ENCODE data around the gene ATG13. TPM values are rescaled to one million over a fixed set of nuclear protein-coding genes. Genes with fewer than 3 reads are reported as not detected.

Gene ATG13
- polyA plus RNA-seq, 1 donor (not counting 4 experiments of a cell fraction or from before 2014, with no cell fraction given) = 33.3 TPM

GRCh38 chr11:46682773-46683752, 65.7 kb downstream of the ATG13 start:
- dilution Hi-C loops (cut with MboI; ENCODE audit: extremely low pct_ligation_motif_present, low sequenced_read_pairs) = no loop called here
- peaks cover 27% of the 10 kb centered on the region for H3K4me1 ChIP-seq (ENCODE audit: control insufficient read depth, extremely low read depth, insufficient read depth, low read length)
- DNase-seq (ENCODE audit: low read depth, low spot score) (no peak), FAIRE-seq (no peak)
- peak overlapping the region; percentile 59 for H3K27ac ChIP-seq (ENCODE audit: control insufficient read depth, insufficient read depth, low read length)
- no peaks in the 10 kb centered on the region for H3K27me3 ChIP-seq (ENCODE audit: control insufficient read depth, extremely low read depth, insufficient read depth, low read length)
- peaks cover 22 to 28% of the 10 kb centered on the region in 2 experiments for H3K36me3 ChIP-seq (ENCODE audit: control insufficient read depth in 2 of 2, extremely low read depth in 1 of 2, insufficient read depth in 2 of 2, low read length in 2 of 2)
- H3K9me1 ChIP-seq (ENCODE audit: control insufficient read depth, extremely low read depth, insufficient read depth, low read length) = no peaks in the 10 kb centered on the region
- peak overlapping the region; percentile 20 for H3K4me2 ChIP-seq (ENCODE audit: control insufficient read depth, extremely low read depth, insufficient read depth, low read depth, low read length)
- no peaks in the 10 kb centered on the region for H3K9me3 ChIP-seq (ENCODE audit: control insufficient read depth, low read depth, low read length)
- no peak overlapping the region for H3K4me3 ChIP-seq (ENCODE audit: control insufficient read depth in 2 of 3, extremely low read depth in 1 of 3, insufficient read depth in 2 of 3, low read depth in 1 of 3, low read length in 3 of 3)
- H4K20me1 ChIP-seq (ENCODE audit: control insufficient read depth, extremely low read depth, insufficient read depth, low read length) = no peaks in the 10 kb centered on the region
- H3K9ac ChIP-seq (ENCODE audit: control insufficient read depth, extremely low read depth, insufficient read depth, low read length) = no peak overlapping the region
- H3K79me2 ChIP-seq (ENCODE audit: control insufficient read depth, insufficient read depth, low read length) = no peaks in the 10 kb centered on the region
- H2AFZ ChIP-seq (ENCODE audit: control insufficient read depth, low read length) = no peak overlapping the region
- TF ChIP-seq EZH2 (IDR thresholded peaks at IDR 0.05; ENCODE audit: low read length) (no peak), CTCF (optimal IDR thresholded peaks at IDR 0.05 in 1 of 3, IDR thresholded peaks at IDR 0.05 in 1 of 3, conservative IDR thresholded peaks at IDR 0.05 in 1 of 3; ENCODE audit: extremely low read depth in 1 of 3, insufficient read depth in 2 of 3, low read length in 3 of 3) (no peak)

GRCh38 chr11:46684367-46684766, 67.0 kb downstream of the ATG13 start:
- H3K36me3 ChIP-seq (ENCODE audit: control insufficient read depth in 2 of 2, extremely low read depth in 1 of 2, insufficient read depth in 2 of 2, low read length in 2 of 2) = peaks cover 17 to 28% of the 10 kb centered on the region in 2 experiments
- no peaks in the 10 kb centered on the region for H3K9me3 ChIP-seq (ENCODE audit: control insufficient read depth, low read depth, low read length)
- no peak for FAIRE-seq
- H2AFZ ChIP-seq (ENCODE audit: control insufficient read depth, low read length) = no peak overlapping the region
- peaks cover 31% of the 10 kb centered on the region for H3K4me1 ChIP-seq (ENCODE audit: control insufficient read depth, extremely low read depth, insufficient read depth, low read length)
- H3K4me2 ChIP-seq (ENCODE audit: control insufficient read depth, extremely low read depth, insufficient read depth, low read depth, low read length) = no peak overlapping the region
- H3K27ac ChIP-seq (ENCODE audit: control insufficient read depth, insufficient read depth, low read length) = no peak overlapping the region
- no peak overlapping the region for H3K4me3 ChIP-seq (ENCODE audit: control insufficient read depth in 2 of 3, extremely low read depth in 1 of 3, insufficient read depth in 2 of 3, low read depth in 1 of 3, low read length in 3 of 3)
- no peak overlapping the region for H3K9ac ChIP-seq (ENCODE audit: control insufficient read depth, extremely low read depth, insufficient read depth, low read length)
- dilution Hi-C loops (cut with MboI; ENCODE audit: extremely low pct_ligation_motif_present, low sequenced_read_pairs) = no loop called here
- no peak for DNase-seq (ENCODE audit: low read depth, low spot score)
- no peaks in the 10 kb centered on the region for H3K79me2 ChIP-seq (ENCODE audit: control insufficient read depth, insufficient read depth, low read length)
- no peaks in the 10 kb centered on the region for H3K9me1 ChIP-seq (ENCODE audit: control insufficient read depth, extremely low read depth, insufficient read depth, low read length)
- H3K27me3 ChIP-seq (ENCODE audit: control insufficient read depth, extremely low read depth, insufficient read depth, low read length) = no peaks in the 10 kb centered on the region
- no peaks in the 10 kb centered on the region for H4K20me1 ChIP-seq (ENCODE audit: control insufficient read depth, extremely low read depth, insufficient read depth, low read length)
- TF ChIP-seq CTCF (optimal IDR thresholded peaks at IDR 0.05 in 1 of 3, IDR thresholded peaks at IDR 0.05 in 1 of 3, conservative IDR thresholded peaks at IDR 0.05 in 1 of 3; ENCODE audit: extremely low read depth in 1 of 3, insufficient read depth in 2 of 3, low read length in 3 of 3) (no peak), EZH2 (IDR thresholded peaks at IDR 0.05; ENCODE audit: low read length) (no peak)

All from keratinocyte (primary cell).